RCC 7860 (cell line): ENCODE data around the gene MRPL18.

ENCODE experiments used
- DNase-seq: peaks from one replicate; pipeline ENCODE4 v3.0.0-alpha.2; 2015; ENCODE audit warnings: low spot score
- FAIRE-seq: peaks from 2 replicates; lab custom pipeline; 2012; peaks lifted over from hg19 to GRCh38; lab: Jason Lieb, UNC

The MRPL18 gene

DNA sequence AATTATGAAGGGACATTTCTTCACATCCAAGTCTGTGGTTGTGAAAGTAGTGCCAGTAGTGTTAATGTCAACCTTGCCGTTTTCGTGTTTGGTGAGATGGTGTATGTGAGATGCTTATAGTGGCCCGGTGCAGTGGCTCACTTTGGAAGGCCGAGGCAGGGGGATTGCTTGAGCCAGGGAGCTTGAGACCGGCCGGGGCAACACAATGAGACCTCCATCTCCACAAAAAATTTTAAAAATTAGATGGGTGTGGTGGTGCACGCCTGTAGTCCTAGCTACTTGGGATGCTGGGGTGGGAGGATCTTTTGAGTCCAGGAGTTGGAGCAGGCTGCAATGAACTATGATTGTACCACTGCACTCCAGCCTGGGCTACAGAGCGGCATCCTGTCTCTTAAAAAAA is 47.2 kb downstream of the MRPL18 start:
- no peak for DNase-seq

DNA sequence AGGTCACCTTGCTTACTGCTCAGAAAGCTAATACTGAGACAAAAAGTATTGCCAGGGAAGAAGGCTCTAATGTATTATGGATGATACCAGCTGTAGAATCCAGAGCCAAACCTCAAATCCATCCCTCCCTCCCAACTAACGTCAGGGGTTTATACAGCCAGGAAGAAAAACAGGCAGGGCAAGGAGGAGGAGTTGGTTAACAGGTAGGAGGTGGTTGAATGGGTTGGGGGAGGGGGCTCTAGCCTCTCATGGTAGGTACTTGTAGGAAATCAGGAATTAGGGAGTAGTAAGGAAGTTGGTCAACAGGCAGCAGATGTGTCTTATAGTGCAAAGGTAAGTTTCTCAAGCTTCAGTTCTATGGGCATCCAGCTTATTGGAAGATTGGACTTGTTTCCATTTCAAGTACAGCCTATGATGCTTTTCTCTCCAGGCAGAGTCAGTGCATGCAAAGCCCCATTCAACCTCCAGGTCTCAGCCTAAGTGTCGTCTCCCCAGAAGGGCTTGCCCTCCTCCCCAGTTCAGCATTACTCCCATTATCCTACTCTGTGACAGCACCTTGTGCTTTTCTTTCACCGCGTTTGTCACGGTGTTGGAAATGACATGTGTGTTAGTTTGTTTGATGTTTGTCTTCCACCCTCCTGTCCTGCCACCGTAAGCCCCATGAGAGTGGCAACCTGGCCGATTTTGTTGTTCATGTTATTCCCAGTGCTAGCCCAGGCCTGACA is 47.9 kb downstream of the MRPL18 start:
- no peak for FAIRE-seq
- no peak for DNase-seq

More for the DNA sequence above, 47.2 kb downstream of the MRPL18 start:
- FAIRE-seq, result no peak

DNA sequence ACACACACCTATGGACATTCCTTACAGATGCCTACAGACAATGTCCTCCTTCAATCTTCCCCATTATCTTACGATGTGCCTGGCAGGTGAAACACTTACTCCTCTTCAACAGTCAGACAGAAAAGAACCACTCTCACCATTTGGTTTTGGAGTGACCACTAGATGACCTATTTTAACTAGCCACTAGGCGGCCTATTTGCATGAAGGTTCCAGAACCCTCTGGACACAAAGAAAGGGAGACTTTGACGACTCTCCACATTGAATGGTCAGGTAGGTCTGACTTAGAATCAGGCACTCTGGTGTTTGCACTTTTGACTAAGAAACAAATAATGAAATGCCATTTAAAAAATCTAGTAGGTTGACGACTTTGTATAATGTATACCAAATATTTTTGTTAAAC is 51.8 kb downstream of the MRPL18 start:
- peak; percentile 17 for DNase-seq
- FAIRE-seq, result no peak

DNA sequence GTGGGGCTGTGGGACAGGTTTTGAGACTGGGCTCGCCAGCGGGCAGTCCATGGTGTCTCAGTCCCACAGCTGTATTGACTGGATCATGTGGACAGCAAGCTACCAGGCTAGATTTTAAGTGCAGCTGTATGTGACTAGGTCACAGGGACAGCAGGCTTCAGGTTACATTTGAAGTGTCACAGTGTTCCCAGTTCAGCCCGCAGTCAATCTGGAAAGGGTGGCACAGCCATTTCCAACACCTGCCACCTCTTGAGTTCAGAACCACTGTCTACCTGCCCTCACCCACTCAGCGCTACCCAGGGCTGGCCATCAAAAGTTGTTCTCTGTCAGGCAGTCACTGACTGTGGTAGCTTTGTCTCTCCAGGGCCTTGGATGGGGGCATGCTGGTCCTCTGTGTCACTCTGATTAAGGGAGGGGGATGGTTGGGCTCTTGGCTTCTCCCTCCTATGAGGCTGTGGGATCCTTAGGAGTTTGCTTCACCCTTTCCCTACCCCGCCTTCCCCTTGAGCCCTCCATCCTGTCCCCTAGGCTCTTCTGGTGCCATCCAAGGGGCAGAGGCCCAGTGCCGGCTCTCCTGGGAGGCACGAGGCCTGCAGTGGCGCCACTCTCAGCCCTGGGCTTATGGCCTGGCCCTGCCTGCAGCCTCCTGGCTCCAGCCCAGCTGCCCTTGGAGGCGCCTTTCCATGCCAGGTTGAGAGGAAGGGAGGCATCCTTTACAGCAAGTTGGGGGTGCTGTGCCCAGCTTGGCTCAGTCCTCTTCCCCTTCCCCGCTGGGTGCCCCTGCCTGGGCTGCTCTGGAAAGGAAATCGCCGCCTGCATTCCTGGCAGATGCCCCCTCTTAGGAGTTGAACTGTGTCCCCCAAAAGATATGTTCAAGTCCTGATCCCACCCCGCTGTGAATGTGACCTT is 54.7 kb downstream of the MRPL18 start:
- DNase-seq (no peak), FAIRE-seq (no peak)
